ENCODE data around the gene ACYP1. TPM values are rescaled to one million over a fixed set of nuclear protein-coding genes. Genes with fewer than 3 reads are reported as not detected.

ACYP1 gene
- total RNA-seq, 1 donor from 2014 or later: 11.1 TPM

DNA sequence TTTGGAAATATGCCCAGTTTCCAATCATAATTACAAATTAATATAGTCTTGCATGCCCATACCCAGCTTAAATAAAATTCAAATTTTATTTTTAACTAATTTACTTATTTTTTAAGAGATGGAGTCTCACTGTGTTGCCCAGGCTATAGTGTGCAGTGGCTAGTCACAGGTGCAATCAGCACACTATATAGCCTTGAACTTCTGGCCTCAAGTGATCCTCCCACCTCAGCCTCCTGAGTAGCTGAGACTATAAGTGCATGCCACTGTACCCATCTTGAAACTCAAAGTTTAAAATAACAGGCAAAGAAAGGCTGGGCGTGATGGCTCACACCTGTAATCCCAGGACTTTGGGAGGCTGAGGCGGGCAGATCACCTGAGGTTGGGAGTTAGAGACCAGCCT, 22.9 kb downstream of the ACYP1 start:
- DNase-seq (ENCODE audit: low read depth): no peak

DNA sequence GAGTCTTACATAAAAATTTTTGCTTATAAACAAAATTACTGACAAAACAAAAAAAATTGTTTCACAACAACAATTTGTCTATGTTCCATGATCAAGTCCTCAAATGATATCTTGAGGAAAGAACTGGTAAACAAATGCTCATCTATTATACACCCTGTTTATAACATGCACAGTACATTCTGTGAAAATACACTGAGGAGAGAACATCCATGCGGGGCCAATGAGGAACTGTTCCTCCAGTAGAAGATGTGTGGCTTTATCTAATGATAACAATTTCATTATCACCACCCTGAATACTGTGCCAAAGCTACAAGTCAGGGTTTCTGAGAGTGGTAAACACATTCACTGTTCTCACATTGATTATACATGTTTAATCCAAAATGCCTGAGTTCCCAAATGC, 23.3 kb downstream of the ACYP1 start:
- DNase-seq (ENCODE audit: low read depth): no peak

DNA sequence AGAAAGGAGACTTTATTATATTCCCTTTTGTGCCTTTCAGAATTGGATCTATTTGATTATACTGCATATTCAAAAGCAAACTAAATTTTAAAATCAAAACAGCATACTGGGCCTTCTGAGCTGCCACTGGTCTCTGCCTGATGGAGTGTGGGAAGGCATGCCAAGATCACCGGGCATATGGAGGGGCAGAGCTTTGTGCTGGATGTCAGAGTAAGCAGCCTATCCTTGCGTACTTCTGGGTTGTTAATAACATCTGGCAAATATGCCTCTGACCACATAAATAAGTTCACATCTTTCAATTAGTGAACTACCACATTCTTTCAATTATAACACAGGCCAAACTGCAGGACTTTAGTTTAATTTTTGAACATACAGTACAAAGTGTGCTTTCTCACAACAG, 30.9 kb downstream of the ACYP1 start:
- no peak for DNase-seq (ENCODE audit: low read depth)

DNA sequence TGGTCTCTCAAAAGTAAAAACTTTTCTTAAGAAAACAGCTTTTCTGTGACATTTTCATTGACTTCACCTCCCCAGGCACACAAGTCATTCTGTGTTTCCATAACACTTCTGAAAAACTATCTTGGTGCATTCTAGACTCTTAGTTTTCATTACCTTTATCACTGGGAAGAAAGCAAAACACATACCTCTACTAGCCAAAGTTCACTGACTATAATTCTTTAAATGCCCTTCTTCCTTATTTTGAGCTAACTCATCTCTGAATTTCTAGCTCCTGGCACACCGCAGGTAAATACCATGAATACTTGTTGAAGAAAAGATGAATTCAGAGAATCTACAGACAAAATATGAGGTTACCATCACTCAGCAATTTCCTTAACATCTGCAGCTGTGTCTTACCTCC, 33.7 kb downstream of the ACYP1 start:
- DNase-seq (ENCODE audit: low read depth): no peak

DNA sequence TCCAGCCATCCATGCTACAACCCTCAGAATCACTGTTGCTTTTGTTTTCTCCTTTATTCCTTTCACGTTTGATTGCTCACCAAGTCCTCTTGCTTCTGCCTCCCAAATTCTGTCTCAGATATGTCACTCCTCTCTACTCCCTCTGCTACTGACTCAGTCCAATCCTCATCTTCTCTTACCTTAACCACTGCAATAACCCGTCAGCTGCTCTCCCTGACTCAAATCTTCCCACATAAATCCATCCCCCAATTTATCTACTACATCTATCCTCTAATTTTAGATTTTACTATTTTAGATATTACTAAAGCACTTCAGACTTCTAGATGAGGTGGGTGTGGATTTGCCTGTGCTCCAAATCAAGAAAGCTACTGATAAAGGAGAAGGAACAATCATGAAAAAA, 37.9 kb downstream of the ACYP1 start:
- peak; percentile 87 for DNase-seq (ENCODE audit: low read depth)

DNA sequence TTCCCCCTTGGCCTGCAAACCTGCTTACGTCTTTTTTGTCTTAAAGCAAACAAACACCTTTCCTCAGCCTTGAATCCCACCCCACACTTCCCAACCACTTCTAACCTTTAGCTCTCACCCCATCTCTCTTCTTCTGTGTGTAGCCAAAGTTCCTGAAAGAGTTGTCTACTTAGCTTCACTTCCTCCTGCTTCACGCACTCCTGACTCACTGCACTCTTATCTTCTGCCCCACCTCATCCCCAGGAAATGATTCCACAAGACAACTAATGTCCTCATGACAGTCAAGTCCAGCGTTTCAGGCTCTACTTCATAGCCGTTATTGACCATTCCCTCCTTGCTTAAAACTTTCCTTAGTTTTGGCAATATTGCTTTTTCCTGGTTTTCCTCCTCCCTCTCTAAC, 38.7 kb downstream of the ACYP1 start:
- no peak for DNase-seq (ENCODE audit: low read depth)

DNA sequence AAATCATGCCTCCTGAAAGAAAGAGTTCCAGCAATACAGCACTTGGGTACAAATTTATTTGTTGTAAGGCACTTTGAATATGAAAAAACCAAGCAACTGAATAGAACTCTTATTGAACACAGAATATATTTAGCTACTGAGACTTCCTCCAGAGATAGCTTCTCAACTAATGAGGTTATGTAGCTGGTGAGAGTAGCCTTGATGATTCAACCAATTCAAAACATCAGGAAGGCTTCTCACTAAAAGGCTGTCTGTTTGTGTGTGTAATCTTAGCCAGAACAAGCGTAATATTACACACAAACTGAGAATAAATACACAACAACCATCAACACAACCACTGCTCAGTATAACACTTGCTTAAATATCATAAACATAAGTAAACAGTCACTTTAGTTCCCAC, 40.7 kb downstream of the ACYP1 start:
- peak; percentile 28 for DNase-seq (ENCODE audit: low read depth)

DNA sequence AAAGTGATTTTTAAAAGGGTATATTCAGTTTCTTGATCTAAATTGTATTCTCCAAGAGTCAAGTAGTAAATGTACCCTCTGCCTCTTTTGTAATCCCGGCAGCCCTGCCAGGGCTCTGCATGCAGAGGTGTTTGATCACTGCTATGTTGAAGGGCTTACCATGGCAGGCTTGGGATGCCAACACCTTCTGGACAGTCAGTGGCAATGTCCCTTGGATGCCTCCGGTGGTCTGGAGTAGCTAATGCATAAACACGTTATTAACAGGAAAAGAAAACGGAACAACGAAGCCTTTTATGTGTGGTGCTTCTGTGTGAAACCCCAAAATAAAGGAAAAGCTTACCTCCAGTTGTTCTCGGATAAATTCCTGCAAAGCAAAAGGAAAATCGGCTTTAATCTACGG, 41.2 kb downstream of the ACYP1 start:
- DNase-seq (ENCODE audit: low read depth): peak; percentile 23

DNA sequence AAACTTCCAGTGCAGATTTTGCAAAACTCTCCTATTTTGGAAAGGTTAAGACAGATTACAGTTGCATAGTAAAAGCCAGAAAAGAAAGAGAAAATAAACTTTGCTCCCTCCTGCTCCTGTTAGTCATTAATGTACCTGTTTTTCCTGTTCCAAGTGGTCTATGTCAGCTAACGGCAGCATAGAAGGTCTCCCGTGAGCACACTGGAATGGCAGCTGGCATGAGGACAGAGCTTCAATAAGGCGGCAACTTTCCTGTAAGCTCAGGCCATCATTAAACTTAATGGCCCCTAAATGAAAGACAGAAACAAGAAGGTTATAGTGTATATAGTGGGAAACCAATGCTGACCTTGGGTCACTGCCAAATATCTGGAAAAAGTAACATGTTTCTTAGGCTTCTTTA, 45.1 kb downstream of the ACYP1 start:
- DNase-seq (ENCODE audit: low read depth): no peak

DNA sequence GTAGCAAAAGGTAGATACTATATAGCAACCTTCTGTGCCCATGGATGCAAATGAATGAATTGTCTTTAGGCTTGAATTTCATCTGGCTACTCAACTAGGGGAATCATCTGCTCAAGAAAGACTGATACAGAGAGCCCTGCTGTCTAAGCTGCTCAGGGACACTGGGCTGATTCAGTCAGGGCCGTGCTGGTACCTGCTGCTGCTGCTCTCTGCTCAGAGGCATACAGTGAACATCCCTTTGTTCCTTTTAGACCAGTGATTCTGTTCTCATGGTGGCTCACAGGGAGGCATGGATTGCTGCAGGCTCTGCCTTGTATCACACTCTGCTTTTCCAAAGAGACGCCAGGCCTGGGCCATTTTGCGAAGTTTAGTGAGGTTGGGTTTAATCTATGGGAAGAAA, 47.0 kb downstream of the ACYP1 start:
- DNase-seq (ENCODE audit: low read depth): no peak

DNA sequence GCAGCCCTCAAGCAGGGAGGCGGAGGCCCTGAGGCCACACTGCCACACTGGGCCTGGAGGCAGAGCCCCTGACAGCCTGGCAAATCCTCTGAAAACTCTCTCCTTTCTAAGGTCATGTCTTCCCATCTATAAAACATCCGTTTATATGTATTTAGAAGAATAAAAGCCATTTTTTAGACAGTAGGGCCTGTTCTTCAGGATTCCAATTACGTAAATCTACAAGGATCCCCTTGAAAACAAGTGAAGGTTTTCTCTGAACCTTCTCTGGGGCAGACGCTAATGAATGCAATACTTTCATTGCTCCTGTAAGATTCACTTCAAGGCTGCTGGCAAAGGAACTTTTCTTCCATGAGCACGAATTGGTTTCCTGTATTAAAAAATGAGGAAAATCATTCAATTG, 48.3 kb downstream of the ACYP1 start:
- no peak for DNase-seq (ENCODE audit: low read depth)

DNA sequence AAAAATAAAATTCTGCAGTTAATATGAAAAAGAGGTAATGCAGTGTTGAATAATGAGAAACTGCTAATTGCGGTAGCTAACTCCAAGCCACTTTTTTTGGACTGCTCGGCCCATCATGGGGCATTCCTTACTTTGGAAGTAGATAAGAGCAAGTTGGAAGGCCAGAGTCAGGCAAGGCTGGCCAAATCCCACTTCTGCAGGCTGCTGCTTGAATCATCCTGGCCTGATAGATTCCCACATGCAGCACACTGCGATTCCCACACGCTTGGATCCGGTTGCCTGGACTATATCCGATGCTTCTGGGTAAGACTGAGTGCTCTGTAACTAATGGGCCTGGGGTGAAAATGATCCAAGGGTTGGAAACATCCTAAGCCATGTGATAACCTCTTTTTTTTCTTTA, 50.5 kb downstream of the ACYP1 start:
- no peak for DNase-seq (ENCODE audit: low read depth)

DNA sequence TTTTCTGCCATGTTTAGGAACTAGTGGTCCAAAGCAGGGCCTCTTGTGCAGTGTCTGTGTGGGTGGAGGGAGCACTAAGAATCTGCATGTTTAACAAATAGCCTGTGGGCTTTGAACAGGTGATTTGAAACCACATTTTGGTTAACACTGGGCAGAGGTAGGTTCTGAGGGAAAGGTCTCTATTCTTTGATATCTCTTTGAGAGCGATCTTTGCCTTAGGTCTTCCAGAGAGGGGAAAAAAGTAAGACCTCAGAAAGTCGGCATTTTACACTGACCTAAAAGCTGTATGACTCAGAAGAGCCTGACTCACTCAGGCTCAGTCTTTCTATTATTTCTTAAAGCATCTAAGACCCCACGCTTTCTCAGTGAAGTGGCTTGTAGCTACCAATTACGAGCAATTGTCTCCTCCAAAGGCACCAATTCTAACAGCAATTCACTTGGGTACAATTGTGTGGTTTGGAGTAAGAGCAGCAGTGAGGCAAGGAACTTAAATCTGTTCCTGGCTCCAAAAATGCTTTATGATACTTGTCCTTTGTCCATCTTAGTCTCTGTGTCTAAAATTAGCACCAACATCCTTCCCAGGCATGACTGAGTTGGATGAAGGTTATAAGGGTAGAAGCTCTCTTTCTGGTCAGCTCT, 52.3 kb downstream of the ACYP1 start:
- DNase-seq (ENCODE audit: low read depth): peak; percentile 59

DNA sequence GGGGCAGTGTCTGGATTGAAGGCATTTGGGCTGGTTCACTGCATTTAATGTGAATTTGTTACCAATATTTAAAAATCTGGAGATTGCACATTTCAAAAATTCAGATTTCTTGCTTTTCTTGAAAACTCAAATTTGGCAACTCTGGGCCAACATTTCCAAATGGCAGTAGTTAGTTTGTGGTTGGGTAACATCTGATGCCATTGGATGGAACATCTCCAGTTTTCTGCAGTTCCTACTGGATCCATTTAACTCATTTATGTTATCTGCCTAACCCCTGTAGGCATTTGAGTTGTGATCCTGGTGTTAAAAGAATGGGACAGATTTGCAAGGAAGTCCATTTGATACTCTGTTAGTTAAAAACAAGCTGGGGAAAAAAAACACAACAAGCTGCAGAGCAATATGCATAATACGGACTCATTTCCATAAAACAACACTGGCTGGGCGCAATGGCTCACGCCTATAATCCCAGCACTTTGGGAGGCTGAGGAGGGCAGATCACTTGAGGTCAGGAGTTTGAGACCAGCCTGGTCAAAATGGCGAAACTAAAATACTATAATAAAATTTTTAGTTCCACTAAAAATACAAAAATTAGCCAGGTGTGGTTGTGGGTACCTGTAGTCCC, 53.2 kb downstream of the ACYP1 start:
- DNase-seq (ENCODE audit: low read depth): no peak

DNA sequence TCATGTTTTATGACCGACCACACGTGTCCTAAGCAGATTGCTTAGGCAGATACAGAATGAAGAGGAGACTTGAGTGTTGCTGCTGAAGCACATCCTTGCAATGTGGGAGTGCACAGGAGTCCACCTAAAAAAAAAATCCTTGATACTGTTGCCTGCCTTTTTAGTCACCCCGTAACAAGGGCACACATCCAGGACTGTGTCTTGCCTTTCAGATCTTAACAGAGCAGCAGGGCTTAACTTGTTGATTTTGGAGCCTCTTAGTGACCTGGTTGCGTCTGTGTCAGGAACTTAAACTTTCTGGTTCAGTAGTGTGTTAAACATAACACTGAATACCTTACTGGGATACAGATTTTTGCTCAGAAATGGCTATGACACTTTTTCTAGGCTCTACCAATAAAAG, 54.6 kb downstream of the ACYP1 start:
- no peak for DNase-seq (ENCODE audit: low read depth)

DNA sequence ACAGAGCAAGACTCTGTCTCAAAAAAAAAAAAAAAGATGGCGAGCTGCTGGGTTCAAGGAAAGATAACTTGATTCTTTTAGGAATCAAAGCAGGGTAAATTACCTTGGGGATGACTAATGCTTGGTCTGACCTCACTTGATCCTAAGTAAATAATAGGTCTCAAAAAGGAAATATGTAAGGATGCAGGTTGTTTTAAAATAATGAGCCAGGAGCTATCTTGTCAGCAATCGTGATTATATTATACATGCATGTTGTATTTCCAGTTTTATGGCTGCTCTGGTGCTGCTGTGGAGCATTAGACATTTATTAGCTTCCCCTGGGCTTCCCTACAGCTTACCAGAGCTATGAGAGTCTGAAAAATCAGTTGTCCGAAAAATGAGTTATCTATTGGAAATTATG, 58.5 kb downstream of the ACYP1 start:
- no peak for DNase-seq (ENCODE audit: low read depth)

DNA sequence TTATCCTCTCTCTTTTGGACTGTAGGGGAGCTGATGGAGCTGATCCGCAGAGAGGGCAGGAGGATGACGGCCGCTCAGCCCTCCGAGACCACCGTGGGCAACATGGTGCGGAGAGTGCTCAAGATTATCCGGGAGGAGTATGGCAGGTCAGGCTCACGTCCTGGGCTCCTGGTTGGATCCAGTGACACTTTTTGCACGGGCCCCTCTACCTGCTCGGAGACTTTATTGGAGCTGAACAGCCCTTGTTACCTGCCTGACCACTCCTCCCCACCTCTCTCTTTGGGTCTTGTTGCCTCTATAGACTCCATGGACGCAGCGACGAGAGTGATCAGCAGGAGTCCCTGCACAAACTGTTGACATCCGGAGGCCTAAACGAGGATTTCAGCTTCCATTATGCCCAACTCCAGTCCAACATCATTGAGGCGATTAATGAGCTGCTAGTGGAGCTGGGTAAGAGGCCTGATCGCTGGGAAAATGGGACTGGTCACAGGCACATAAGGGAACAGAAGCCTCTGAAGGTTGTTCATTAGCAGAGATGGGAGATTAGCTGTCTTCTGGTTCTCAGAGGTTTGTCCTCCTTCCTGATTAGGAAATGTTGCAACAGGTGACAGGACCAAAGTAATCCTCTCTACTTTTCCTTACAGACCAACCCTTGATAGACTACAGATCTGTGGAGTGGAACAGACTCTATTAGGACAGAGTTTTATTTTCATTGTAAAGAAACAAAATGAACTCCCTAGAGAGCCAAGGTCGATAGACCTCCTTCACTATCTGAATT, 60.4 kb downstream of the ACYP1 start:
- DNase-seq (ENCODE audit: low read depth): no peak

Other genes with a start within 250 kb of the ACYP1 start
- gene PROX2, start 187.9 kb downstream of the ACYP1 start, total RNA-seq: not detected in 2 replicates
- 38.7 and 39.3 TPM in 2 replicates for gene DLST, start 182.1 kb downstream of the ACYP1 start, total RNA-seq
- 17.1 and 23.6 TPM in 2 replicates for gene RPS6KL1, start 140.8 kb downstream of the ACYP1 start, total RNA-seq
- 12.0 and 19.8 TPM in 2 replicates for gene PGF, start 108.4 kb downstream of the ACYP1 start, total RNA-seq
- gene EIF2B2, start 61.1 kb downstream of the ACYP1 start, total RNA-seq: 47.8 and 65.1 TPM in 2 replicates
- gene MLH3, start 12.6 kb downstream of the ACYP1 start, total RNA-seq: 33.8 and 37.9 TPM in 2 replicates
- gene ZC2HC1C, start 5.6 kb upstream of the ACYP1 start, total RNA-seq: 0.52 and 1.6 TPM in 2 replicates
- 46.5 and 51.7 TPM in 2 replicates for gene NEK9, start 63.0 kb upstream of the ACYP1 start, total RNA-seq
- gene TMED10, start 112.6 kb upstream of the ACYP1 start, total RNA-seq: 309 and 398 TPM in 2 replicates
- 22.7 and 26.5 TPM in 2 replicates for gene FOS, start 214.8 kb upstream of the ACYP1 start, total RNA-seq

All from myocyte (in vitro differentiated cells).